ENCODE data around the gene TNFRSF17. TPM values are rescaled to one million over a fixed set of nuclear protein-coding genes. Genes with fewer than 3 reads are reported as not detected.

TNFRSF17 gene
- total RNA-seq, 1 donor from 2014 or later: not detected

GRCh38 chr16:11972128-11972527 is 7.1 kb downstream of the TNFRSF17 start:
- H3K36me3 Mint-ChIP-seq: no peaks in the 10 kb centered on the region
- H3K9me3 Mint-ChIP-seq: no peaks in the 10 kb centered on the region
- no peak for DNase-seq (ENCODE audit: low spot score)
- H3K4me1 Mint-ChIP-seq: peaks cover 12% of the 10 kb centered on the region
- Histone ChIP-seq H3K4me1 (peaks cover 5% of the 10 kb centered on the region), H3K9me3 (ENCODE audit: low read depth) (no peaks in the 10 kb centered on the region), H3K4me2 (no peak overlapping the region), H4K20me1 (ENCODE audit: low read depth) (peaks cover 2% of the 10 kb centered on the region), H3K9ac (no peak overlapping the region), H3K79me2 (ENCODE audit: low read depth) (peaks cover 12% of the 10 kb centered on the region), H3F3A (ENCODE audit: low read depth) (peaks cover 2% of the 10 kb centered on the region), H3K27me3 (no peaks in the 10 kb centered on the region), H3K27ac (no peak overlapping the region), H2AFZ (replicated peaks) (no peak overlapping the region), H3K4me3 (no peak overlapping the region), H3K36me3 (no peaks in the 10 kb centered on the region)
- TF ChIP-seq, protein P1, sequence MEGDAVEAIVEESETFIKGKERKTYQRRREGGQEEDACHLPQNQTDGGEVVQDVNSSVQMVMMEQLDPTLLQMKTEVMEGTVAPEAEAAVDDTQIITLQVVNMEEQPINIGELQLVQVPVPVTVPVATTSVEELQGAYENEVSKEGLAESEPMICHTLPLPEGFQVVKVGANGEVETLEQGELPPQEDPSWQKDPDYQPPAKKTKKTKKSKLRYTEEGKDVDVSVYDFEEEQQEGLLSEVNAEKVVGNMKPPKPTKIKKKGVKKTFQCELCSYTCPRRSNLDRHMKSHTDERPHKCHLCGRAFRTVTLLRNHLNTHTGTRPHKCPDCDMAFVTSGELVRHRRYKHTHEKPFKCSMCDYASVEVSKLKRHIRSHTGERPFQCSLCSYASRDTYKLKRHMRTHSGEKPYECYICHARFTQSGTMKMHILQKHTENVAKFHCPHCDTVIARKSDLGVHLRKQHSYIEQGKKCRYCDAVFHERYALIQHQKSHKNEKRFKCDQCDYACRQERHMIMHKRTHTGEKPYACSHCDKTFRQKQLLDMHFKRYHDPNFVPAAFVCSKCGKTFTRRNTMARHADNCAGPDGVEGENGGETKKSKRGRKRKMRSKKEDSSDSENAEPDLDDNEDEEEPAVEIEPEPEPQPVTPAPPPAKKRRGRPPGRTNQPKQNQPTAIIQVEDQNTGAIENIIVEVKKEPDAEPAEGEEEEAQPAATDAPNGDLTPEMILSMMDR (IDR thresholded peaks at IDR 0.05): peak; percentile 31
- TF ChIP-seq EZH2phosphoT487 (IDR thresholded peaks at IDR 0.05): no peak
- H3K4me3 Mint-ChIP-seq: no peak overlapping the region
- H3K27me3 Mint-ChIP-seq (ENCODE audit: insufficient read depth, low read depth): no peaks in the 10 kb centered on the region
- H3K27ac Mint-ChIP-seq: no peak overlapping the region

DNA sequence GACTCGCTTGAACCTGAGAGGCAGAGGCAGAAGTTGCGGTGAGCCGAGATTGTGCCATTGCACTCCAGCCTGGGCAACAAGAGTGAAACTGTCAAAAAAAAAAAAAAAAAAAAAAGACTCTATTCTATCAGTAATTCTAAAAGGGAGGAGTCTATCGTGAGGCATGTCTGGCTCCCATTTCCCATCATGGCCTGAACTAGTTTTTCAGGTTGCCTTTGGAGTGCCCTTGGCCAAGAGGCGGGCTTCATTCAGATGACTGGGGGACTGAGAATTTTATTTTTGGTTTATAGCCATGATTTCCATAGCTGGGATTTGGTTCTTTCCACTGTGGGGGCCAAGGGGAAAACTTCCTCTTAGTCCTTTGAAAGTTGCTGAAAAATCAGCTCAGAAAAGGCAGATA is 8.1 kb downstream of the TNFRSF17 start:
- H3K4me1 Mint-ChIP-seq: peaks cover 21% of the 10 kb centered on the region
- no peaks in the 10 kb centered on the region for H3K9me3 ChIP-seq (ENCODE audit: low read depth)
- no peak for DNase-seq (ENCODE audit: low spot score)
- no peak overlapping the region for H3K9ac ChIP-seq
- peaks cover 2% of the 10 kb centered on the region for H3F3A ChIP-seq (ENCODE audit: low read depth)
- peaks cover 2% of the 10 kb centered on the region for H4K20me1 ChIP-seq (ENCODE audit: low read depth)
- no peak overlapping the region for H3K27ac Mint-ChIP-seq
- H3K36me3 ChIP-seq: no peaks in the 10 kb centered on the region
- no peaks in the 10 kb centered on the region for H3K36me3 Mint-ChIP-seq
- TF ChIP-seq, protein P1 (IDR thresholded peaks at IDR 0.05): no peak
- no peaks in the 10 kb centered on the region for H3K27me3 Mint-ChIP-seq (ENCODE audit: insufficient read depth, low read depth)
- H3K9me3 Mint-ChIP-seq: no peaks in the 10 kb centered on the region
- H3K4me2 ChIP-seq: no peak overlapping the region
- H3K4me3 Mint-ChIP-seq: no peak overlapping the region
- H3K4me3 ChIP-seq: no peak overlapping the region
- peaks cover 14% of the 10 kb centered on the region for H3K79me2 ChIP-seq (ENCODE audit: low read depth)
- H3K27ac ChIP-seq: no peak overlapping the region
- peaks cover 5% of the 10 kb centered on the region for H3K4me1 ChIP-seq
- H3K27me3 ChIP-seq: no peaks in the 10 kb centered on the region
- H2AFZ ChIP-seq (replicated peaks): no peak overlapping the region

DNA sequence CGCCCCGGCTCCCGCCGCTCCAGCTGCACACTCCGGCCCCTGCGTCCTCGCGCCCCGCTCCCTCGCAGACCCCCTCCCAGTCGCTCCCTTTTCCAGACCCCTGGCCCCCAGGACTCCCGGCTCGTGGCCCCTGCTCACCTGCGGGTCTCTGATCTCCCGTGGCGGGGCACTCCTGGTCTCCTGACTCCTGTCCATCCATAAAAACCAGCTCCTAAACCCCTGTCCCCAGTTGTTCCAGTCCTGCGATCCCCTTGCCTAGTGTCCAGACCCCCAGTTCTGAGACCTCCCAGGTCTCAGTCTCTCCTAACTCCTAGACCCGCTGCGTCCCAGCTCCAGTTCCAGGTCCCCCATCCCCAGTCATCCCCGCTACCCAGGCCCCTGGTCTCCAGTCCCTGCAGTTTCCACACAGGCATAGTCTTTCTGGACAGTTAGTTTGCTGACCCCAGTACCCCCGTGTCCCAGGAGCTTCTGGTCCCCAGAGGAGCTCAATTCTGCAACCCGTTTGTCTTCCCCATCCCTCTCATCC is 11.9 kb downstream of the TNFRSF17 start:
- peak overlapping the region; percentile 88 for H2AFZ ChIP-seq (replicated peaks)
- Mint-ChIP-seq H3K27ac (peak overlapping the region; percentile 50), H3K27me3 (ENCODE audit: insufficient read depth, low read depth) (peaks cover 2% of the 10 kb centered on the region), H3K4me1 (peaks cover 26% of the 10 kb centered on the region), H3K4me3 (peak overlapping the region; percentile 87), H3K36me3 (no peaks in the 10 kb centered on the region), H3K9me3 (no peaks in the 10 kb centered on the region)
- DNase-seq (ENCODE audit: low spot score): peak; percentile 35
- peak overlapping the region; percentile 91 for H3K4me2 ChIP-seq
- TF ChIP-seq EZH2 (IDR thresholded peaks at IDR 0.05): no peak
- no peak for TF ChIP-seq EZH2phosphoT487 (IDR thresholded peaks at IDR 0.05)
- TF ChIP-seq, protein P1 (IDR thresholded peaks at IDR 0.05): no peak
- H3K79me2 ChIP-seq (ENCODE audit: low read depth): peaks cover 24% of the 10 kb centered on the region
- H4K20me1 ChIP-seq (ENCODE audit: low read depth): peaks cover 2% of the 10 kb centered on the region
- no peak overlapping the region for H3K27ac ChIP-seq
- peak overlapping the region; percentile 100 for H3K4me3 ChIP-seq
- no peaks in the 10 kb centered on the region for H3K27me3 ChIP-seq
- H3K9ac ChIP-seq: peak overlapping the region; percentile 71
- peaks cover 9% of the 10 kb centered on the region for H3K4me1 ChIP-seq
- peaks cover 10% of the 10 kb centered on the region for H3F3A ChIP-seq (ENCODE audit: low read depth)
- no peaks in the 10 kb centered on the region for H3K36me3 ChIP-seq
- H3K9me3 ChIP-seq (ENCODE audit: low read depth): no peaks in the 10 kb centered on the region
